IPS-15b (cell line): ENCODE results near the gene TSC22D1.

ENCODE experiments used
- H3K27me3 ChIP-seq: one replicate; pipeline ENCODE4 v1.6.1; 2013; ENCODE audit warnings: low read length; ENCODE audit not compliant: control insufficient read depth, insufficient read depth
- H3K36me3 ChIP-seq: one replicate; pipeline ENCODE4 v1.6.1; 2013; ENCODE audit warnings: low read length; ENCODE audit not compliant: control insufficient read depth, insufficient read depth
- H3K4me1 ChIP-seq: one replicate; pipeline ENCODE4 v1.6.1; 2013; ENCODE audit warnings: mild to moderate bottlenecking, low read length; ENCODE audit not compliant: control insufficient read depth, insufficient read depth
- H3K4me3 ChIP-seq: one replicate; pipeline ENCODE4 v1.5.1; 2013; ENCODE audit warnings: low read depth, low read length
- H3K9ac ChIP-seq: one replicate; pipeline ENCODE4 v1.6.1; 2013; ENCODE audit warnings: low read depth, mild to moderate bottlenecking, low read length
- H3K9me3 ChIP-seq: one replicate; pipeline ENCODE4 v1.6.1; 2013; ENCODE audit warnings: mild to moderate bottlenecking, low read length; ENCODE audit not compliant: control insufficient read depth, insufficient read depth

The TSC22D1 gene

GRCh38 chr13:44498502-44498901 is 77.6 kb downstream of the TSC22D1 start:
- no peak overlapping the region for H3K4me3 ChIP-seq
- H3K9me3 ChIP-seq: no peaks in the 10 kb centered on the region
- peaks cover 3% of the 10 kb centered on the region for H3K4me1 ChIP-seq

DNA sequence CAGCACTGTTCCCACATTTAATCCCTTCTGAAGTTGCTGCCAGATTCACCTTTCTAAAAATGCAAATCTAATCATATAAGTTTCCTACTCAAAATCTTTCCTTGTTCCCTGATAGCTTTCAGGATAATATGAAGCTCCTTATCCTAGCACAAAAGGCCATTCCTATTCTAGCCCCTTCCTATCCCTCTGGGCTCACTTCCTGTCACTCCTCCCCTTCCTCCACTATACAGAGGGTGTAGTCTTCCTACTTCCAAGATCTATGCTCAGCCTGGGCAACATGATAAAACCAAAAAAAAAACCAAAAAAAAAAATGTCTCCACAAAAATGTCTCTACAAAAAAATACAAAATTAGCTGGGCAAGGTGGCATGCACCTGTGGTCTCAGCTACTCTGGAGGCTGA is 78.3 kb downstream of the TSC22D1 start:
- Histone ChIP-seq H3K9me3 (no peaks in the 10 kb centered on the region), H3K4me1 (peaks cover 10% of the 10 kb centered on the region), H3K9ac (no peak overlapping the region), H3K36me3 (no peaks in the 10 kb centered on the region), H3K4me3 (no peak overlapping the region), H3K27me3 (no peaks in the 10 kb centered on the region)

More at GRCh38 chr13:44498502-44498901, 77.6 kb downstream of the TSC22D1 start:
- no peak overlapping the region for H3K9ac ChIP-seq
- H3K27me3 ChIP-seq: no peaks in the 10 kb centered on the region
- H3K36me3 ChIP-seq: no peaks in the 10 kb centered on the region

DNA sequence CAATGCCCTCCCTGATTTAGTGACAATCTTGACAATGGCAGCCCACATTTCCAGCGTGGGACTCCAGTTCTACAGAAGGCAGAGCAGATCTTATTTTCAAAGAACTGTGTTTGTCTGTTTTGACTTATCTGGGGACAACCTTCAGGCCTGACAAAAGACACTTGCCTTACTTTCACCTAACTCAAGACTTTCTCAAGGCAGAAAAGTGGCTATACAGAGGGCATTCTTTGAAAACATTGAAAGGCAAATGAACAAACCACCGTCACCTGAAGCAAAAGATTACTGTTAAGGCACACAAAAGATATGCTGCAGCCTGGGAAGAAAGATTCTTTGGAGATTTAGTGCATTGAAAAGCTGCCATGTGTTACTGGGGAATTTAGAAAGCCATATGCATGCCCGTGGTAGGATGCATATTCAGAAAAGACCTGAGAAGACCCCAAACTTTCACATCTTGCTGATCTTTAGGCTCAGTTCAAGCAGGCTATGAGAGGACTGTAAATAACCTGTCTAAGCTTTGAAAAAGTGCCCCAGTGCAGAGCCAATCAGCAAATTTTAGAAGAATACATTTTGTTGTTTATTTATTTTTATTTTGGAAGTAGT is 82.8 kb downstream of the TSC22D1 start:
- H3K9me3 ChIP-seq: no peaks in the 10 kb centered on the region
- no peak overlapping the region for H3K9ac ChIP-seq
- no peak overlapping the region for H3K4me3 ChIP-seq
- H3K27me3 ChIP-seq: no peaks in the 10 kb centered on the region
- no peaks in the 10 kb centered on the region for H3K36me3 ChIP-seq
- peaks cover 14% of the 10 kb centered on the region for H3K4me1 ChIP-seq

GRCh38 chr13:44489751-44490150 is 86.4 kb downstream of the TSC22D1 start:
- no peak overlapping the region for H3K4me3 ChIP-seq
- no peaks in the 10 kb centered on the region for H3K36me3 ChIP-seq
- no peak overlapping the region for H3K9ac ChIP-seq
- H3K9me3 ChIP-seq: no peaks in the 10 kb centered on the region
- H3K4me1 ChIP-seq: peaks cover 14% of the 10 kb centered on the region
- H3K27me3 ChIP-seq: no peaks in the 10 kb centered on the region

GRCh38 chr13:44487989-44488388 is 88.1 kb downstream of the TSC22D1 start:
- H3K36me3 ChIP-seq: no peaks in the 10 kb centered on the region
- no peaks in the 10 kb centered on the region for H3K9me3 ChIP-seq
- H3K9ac ChIP-seq: no peak overlapping the region
- no peaks in the 10 kb centered on the region for H3K27me3 ChIP-seq
- H3K4me3 ChIP-seq: no peak overlapping the region
- H3K4me1 ChIP-seq: peaks cover 6% of the 10 kb centered on the region

DNA sequence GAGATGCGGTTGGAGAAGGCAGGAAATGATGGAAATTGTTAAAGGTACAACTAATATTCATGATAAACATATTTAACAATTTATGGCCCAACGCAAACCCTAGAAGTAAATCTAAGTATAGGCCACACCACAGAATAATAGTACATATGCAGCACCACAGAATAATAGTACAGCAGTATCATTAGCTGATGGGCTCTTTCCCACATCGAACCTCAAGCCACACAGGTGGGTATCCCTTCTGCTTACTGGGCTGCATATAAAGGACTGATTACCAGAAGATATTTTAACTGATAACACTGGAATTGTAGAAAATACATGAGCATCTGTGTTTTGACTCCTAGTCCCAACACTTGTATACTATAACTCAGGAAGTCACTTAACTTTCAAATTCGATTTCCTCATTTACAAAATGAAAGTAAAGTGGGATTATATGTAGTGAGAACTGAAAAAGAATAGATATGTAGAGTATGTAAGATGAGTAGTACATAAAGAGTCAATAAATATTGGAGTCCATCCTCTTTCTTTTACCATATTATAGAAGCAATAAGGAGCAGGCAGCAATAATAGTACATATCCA is 91.5 kb downstream of the TSC22D1 start:
- Histone ChIP-seq H3K36me3 (no peaks in the 10 kb centered on the region), H3K9me3 (no peaks in the 10 kb centered on the region), H3K9ac (no peak overlapping the region), H3K27me3 (no peaks in the 10 kb centered on the region), H3K4me1 (no peaks in the 10 kb centered on the region), H3K4me3 (no peak overlapping the region)

- no peaks in the 10 kb centered on the region for H3K36me3 ChIP-seq
- peaks cover 10% of the 10 kb centered on the region for H3K4me1 ChIP-seq
- no peaks in the 10 kb centered on the region for H3K27me3 ChIP-seq
- no peak overlapping the region for H3K4me3 ChIP-seq
- H3K9me3 ChIP-seq: no peaks in the 10 kb centered on the region
- H3K9ac ChIP-seq: no peak overlapping the region
These were observed 101.8 kb downstream of the TSC22D1 start for GRCh38 chr13:44474122-44474910.

DNA sequence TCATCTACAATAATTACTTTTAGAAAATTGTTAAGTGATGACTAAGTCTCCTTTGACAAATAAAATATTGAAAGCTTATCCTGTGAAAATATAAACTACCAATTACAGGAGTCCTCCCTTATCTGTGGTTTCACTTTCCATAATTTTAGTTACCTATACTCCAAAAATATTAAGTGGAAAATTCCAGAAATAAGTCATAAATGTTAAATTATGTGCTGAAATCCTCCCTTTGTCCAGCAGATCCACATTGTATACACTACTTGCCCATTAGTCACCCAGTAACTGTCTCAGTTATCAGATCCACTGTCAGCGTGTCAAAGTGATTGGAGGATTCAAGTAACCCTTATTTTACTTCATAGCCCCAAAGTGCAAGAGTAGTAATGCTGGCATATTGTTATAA is 104.4 kb downstream of the TSC22D1 start:
- peaks cover 10% of the 10 kb centered on the region for H3K4me1 ChIP-seq
- H3K9me3 ChIP-seq: no peaks in the 10 kb centered on the region
- no peaks in the 10 kb centered on the region for H3K36me3 ChIP-seq
- no peak overlapping the region for H3K4me3 ChIP-seq
- H3K27me3 ChIP-seq: no peaks in the 10 kb centered on the region
- no peak overlapping the region for H3K9ac ChIP-seq

- H3K36me3 ChIP-seq: no peaks in the 10 kb centered on the region
- H3K4me1 ChIP-seq: peaks cover 10% of the 10 kb centered on the region
- H3K4me3 ChIP-seq: no peak overlapping the region
- no peaks in the 10 kb centered on the region for H3K9me3 ChIP-seq
- H3K9ac ChIP-seq: no peak overlapping the region
- H3K27me3 ChIP-seq: no peaks in the 10 kb centered on the region
These were observed 105.2 kb downstream of the TSC22D1 start for GRCh38 chr13:44470638-44471562.

GRCh38 chr13:44468874-44469273 is 107.3 kb downstream of the TSC22D1 start:
- Histone ChIP-seq H3K4me1 (peaks cover 5% of the 10 kb centered on the region), H3K9ac (no peak overlapping the region), H3K4me3 (no peak overlapping the region), H3K27me3 (no peaks in the 10 kb centered on the region), H3K36me3 (no peaks in the 10 kb centered on the region), H3K9me3 (no peaks in the 10 kb centered on the region)

GRCh38 chr13:44465318-44465717 is 110.8 kb downstream of the TSC22D1 start:
- H3K4me1 ChIP-seq: peaks cover 5% of the 10 kb centered on the region
- H3K27me3 ChIP-seq: no peaks in the 10 kb centered on the region
- H3K36me3 ChIP-seq: no peaks in the 10 kb centered on the region
- no peak overlapping the region for H3K9ac ChIP-seq
- H3K4me3 ChIP-seq: no peak overlapping the region
- H3K9me3 ChIP-seq: no peaks in the 10 kb centered on the region
